Right kidney (tissue), 9 donors: ENCODE data around the gene HOXC12.

ENCODE experiments used
- DNase-seq: peaks from one replicate; pipeline ENCODE4 v3.0.0-alpha.2; 2016
- long read RNA-seq, 8 donors: transcript quantifications; one replicate each; lab custom pipeline, GENCODE V29; 2026

The HOXC12 gene, protein sequence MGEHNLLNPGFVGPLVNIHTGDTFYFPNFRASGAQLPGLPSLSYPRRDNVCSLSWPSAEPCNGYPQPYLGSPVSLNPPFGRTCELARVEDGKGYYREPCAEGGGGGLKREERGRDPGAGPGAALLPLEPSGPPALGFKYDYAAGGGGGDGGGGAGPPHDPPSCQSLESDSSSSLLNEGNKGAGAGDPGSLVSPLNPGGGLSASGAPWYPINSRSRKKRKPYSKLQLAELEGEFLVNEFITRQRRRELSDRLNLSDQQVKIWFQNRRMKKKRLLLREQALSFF
- long read RNA-seq, donor 1 = 0 reads
- long read RNA-seq, donor 2 = 0 reads
- long read RNA-seq, donor 3 = 0 reads
- long read RNA-seq, donor 4 = 0 reads
- long read RNA-seq, donor 5 = 0 reads
- long read RNA-seq, donor 6 = 0 reads
- long read RNA-seq, donor 7 = 0 reads
- long read RNA-seq, donor 8 = 0 reads

DNA sequence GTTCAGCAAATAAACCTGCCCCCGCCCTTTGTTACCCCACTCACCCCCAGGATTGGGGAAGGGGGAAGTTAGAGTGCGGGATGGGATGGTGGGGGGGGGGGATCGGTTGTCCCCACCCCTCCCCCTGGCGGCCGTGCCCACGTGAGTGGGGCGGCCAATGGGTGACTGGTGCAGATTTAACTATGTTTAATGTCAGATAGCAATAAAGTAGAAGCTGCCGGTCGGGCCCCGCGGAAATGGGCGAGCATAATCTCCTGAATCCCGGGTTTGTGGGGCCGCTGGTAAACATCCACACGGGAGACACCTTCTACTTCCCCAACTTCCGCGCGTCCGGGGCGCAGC lies at the start of gene HOXC12:
Gene HOXC12 (plus strand): TSS at position 210 of the 342 bp plus-strand sequence. CDS start 27 bp downstream, at position 237.
- DNase-seq = no peak

DNA sequence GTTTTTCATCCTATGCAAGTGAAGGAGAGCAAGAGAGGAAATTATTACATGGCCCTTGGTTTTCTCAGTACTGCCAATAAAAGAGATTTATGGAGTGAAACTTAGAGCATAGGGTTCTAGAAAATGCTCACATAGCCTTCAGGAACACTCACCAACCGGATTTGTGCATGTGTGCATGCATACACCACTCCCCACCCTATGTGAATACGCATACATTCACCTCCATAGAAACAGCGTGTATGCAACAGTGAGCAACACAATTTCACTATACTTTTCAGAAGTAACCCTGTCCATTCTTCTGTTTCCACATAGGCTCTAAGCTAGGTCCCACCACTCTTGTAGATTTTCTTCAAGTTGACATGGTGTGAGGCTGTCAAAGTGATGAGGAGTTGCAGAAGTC lies 47.6 kb upstream of the HOXC12 start:
- no peak for DNase-seq

DNA sequence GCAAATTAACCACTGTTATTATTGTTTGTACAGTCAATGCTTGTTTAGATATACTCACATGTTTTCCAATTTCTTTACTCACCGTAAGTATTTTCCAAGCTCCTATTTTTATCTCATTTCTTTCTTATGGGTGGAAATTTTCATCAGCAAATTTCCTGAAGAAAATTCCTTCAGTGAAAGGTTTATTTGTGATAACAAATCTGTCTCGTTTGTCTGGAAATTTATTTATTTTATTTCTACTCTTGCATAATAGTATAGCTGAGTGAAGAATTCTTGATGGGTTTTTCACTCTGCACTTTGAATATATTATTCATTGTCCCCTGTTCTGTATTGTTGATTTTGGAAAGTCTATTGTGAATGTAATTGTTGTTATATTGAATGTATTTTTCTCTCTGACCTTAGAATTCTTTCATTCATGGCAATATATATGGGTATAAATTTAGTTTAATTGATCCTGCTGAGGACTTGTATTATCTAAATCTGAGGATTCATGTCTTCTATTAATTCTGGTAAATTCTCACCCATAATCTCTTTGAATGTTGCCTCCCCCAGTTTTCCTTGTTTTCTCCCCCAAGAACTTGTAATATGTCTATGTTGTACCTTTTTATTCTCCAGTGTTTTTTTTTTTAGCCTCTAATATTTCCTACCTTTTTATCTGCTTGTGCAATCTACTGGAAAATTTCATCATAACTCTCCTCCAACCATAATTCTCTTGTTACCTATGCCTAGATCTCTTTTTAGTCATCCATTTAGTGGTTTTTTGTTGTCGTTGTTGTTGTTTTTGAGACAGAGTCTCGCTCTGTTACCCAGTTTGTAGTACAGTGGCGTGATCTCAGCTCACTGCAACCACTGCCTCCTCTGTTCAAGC lies 37.7 kb upstream of the HOXC12 start:
- no peak for DNase-seq

DNA sequence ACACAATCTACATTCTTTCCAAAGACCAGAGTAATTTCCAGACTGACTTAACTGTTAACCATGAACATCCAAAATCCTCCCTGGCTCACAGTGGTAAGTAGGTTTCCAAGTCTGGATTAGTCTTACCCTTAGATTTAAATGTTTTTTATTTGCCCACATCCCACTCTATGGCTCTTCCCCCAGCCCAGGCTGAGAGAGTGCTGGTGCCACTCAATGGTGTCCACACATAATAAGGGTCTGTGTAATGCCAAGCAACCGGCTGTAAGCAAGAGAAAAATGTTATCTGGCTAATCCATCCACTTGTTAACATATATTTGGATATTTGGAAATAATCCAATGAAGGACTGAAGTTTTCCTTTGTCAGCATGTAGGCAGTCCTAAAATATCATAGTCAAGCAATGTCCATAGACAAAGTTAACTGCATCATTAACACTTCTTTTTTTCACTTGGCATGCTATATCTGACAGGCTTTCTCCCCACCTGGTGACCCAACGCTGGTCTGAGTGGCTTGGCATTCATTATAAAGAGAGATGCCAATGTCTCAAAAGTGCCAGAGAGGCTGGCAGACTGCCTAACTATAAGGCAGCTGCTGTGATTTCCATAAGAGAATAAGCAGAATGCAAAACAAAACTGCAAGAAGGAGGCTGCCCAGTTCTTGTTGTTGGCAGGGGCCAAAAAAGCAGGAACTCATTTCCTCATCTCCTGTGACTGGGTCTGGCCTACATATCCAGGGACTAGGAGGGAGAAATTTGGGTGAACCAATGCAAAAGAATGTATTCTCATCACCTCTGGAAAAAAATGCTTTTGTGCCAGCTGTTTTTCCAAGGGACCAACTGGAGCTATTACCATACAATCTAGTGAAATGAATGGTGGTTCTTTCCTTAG lies 29.9 kb upstream of the HOXC12 start:
- no peak for DNase-seq

DNA sequence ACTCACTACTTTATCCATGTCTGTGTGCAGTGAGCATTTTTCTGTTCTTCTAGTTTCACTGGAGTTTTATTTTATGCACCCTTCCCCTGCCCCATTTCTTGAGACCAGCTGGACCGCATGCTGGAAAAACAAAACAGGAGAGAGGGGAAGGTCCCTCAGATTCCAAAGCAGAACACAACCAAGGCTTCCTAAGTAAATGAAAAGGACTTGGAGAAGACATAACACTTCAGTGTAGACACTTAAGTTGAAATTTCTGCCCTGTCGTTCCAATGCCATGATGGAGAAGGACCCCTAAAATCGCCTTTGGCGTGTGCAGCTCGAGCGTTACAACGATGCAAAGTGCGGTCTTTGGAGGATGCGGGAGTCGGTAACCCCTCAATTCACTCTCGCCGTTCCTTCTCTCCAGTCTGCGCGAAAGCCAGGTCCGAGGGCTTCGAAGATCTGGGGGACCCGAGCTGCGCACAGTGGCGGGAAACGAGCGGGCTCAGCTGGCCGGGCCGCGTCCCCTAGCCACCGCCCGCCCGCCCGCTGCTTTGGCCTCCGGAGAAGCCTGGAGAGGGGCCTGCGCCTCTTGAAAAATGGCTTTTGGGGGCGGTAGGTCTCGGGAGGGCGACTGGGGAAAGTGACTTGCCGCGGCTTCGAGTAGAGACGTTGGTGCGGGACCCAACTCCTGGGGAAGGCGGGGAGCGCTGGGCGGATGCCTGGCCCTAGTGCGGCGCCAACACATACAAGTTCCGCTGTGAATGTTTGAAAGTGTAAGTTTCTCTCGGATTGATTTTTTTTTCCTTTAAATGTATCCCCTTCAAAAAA lies 27.3 kb upstream of the HOXC12 start:
- DNase-seq = peak; percentile 70

DNA sequence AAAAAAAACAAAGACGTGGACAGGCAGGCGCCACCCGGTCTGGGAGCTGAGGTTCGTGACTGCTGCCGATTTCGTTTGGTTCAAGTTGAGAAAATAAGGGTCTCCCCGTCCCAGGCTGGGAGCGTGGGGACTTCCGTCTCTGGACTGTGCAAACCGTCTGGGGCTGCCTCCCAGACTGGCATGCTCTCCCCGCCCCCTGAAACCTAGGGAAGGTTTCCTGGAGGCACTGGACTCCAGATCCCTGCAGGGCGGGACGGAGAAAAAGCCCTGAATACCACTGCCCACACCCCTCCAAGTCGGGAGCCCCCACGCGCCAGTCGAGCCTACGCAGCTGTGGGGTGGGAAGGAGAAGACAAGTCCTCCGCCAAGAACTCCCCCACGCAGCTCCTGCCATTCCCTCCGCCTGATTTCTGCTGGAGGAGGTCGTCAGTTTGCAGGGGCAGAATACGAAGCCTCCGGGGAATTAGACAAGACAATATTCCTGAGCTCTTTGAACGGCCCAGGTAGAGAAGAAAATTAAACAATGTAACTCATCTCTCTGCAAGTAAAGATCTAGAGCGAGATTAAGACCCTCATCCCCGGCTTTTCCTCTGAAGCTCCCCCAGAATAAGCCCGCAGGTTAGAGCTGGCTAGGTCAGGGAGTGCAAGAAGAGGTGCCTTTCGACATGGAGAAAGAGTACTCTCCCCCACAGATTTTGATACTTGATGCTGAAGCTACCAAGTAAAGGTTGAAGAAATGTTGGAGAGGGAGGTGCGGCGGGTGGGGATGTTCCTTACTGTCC lies 26.5 kb upstream of the HOXC12 start:
- peak; percentile 66 for DNase-seq

DNA sequence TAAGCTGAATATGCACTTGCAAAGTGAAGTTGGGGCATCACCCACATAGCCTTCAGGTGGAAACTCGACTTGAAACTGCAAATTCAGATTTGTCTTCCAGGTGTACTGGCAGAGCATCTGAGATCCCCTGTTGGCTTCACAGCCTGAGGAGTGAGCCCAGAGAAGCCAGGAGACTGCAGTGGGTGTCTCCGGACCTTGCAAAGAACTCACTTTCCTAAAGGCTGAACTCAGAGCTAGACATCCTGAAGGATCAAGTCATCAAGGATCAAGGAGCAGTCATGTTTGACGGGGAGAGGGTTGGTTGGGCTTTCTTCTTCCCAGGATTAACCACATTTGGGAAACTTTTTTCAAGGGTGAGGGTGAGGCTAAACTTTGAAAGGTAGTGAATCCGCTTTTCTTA lies 25.2 kb upstream of the HOXC12 start:
- DNase-seq = no peak

DNA sequence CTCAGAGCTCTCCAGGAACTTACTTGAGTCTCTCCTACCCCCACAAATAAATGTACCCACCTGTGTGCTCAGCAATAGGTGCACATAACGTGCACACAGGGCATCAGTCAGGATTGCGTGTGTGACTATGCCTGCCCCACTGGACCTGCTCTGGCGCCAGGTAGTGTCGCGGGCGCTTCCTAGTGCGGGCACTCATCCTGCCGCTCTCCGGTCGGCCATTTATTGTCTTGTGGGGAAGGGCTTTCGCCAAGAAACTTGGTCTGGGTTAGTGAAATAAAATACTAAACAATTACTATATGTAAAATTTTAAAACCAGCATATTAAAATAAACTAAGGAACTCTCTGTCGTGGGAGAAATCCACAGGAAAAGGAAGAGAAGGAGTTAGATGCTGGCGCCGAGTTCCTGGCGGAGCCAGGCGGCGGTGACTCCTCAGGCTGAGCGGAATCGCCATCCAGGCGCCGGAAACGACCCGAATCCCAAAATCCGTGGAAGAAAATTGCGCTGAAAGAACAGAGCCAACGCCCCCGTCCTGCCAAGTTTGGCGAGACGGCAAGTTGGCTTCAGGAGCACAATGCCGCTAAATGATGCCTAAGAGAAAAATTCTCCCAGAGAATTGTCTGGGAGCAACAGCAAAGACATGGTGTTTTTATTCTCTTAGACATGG lies 24.0 kb upstream of the HOXC12 start:
- peak; percentile 67 for DNase-seq

DNA sequence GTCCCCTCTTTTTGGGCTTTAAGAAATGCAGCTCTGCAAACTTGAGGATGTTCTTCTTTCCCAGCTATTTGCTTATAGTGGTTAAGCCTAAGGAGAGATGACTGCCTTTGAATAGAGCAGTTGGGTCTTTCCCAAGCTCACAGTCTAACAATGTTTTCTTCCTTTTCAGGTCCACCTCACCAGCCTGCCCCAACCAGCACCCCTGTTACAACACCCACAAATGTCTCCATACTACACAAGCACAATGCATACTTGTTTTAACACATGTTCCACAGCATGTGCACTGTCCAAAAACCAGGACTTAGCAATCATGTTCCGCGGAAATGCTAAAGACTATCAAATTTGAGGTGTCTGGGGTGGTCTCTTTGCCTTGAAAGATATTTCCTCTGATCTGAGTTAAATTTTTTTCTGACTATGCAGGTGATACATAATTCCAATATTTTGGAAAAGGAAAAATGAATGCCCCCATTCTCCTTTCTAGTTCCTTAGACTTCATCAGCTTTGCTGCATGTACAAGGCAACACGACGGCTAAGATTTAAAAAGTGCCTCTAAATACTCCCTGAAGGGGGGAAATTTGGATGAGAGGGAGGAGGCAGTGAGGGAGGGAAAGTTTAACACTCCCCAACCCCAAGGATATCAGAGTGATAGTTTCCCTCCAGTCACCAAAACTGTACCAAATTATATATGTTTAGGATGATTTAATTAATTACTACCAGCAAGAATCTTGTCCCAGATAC lies 22.7 kb upstream of the HOXC12 start:
- no peak for DNase-seq

DNA sequence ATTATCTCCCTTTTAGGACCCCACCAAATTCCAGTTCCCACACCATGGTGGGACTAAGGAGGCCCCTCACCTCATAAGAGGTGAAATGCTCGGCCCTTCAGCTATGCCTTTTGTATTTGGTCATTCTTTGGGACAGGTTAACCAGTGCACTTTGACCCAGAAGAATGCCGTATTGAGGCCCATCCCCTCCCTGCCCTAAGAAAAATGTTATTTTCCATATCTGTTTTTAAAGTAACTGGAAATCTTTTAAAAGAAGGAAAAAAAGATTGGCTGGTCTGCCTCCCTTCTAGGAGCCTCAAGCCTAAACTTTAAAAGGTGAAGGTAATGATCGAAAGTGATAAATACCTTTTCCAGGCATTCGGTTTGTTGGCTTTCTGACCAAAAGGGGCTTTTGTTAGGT lies 21.8 kb upstream of the HOXC12 start:
- DNase-seq = no peak

DNA sequence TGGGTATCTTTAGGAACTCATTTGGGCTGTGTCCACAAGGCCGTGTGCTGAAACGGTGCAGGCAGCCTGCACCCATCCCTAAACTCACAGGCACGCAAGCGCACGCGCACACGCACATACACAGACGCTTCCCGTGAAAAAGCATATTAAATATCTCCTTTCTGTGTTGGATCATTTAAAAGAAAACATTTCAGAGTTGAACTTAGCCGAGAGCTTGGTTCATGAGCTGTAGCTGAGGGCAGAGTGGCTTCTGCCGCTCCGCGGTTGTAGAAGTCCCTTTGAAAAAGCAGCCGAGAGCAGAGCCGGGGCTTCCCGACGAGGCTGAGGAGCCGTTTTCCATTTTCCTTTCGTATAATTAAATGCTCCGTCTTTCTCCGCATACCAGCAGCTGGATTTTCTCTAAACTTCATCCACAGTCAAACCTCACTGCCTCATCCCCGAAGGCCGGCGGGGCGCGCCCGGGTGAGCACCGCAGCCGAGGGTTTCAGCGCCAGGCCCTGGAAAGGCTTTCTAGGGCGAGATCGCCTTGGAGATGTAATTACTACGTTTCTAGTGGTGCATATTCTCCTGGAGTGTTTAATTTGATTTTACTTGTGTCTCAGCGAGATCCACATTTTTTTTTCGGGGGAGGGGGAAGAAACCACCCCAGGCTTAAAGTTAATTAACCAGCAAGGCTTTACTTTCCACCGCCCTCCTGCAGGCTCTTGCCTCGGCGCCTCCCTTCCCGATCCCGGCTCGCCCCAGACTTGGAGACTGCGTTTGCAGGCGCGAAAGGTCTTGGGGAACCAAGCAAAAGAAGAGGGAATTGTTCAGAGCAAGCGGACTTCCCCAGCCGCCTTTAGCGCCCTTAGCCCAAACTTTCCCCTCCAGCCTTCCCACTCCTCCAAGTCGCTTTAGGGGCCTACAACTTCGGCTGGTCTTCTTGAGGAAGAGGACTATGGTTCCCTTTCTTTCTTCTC lies 19.0 kb upstream of the HOXC12 start:
- DNase-seq = peak; percentile 85

DNA sequence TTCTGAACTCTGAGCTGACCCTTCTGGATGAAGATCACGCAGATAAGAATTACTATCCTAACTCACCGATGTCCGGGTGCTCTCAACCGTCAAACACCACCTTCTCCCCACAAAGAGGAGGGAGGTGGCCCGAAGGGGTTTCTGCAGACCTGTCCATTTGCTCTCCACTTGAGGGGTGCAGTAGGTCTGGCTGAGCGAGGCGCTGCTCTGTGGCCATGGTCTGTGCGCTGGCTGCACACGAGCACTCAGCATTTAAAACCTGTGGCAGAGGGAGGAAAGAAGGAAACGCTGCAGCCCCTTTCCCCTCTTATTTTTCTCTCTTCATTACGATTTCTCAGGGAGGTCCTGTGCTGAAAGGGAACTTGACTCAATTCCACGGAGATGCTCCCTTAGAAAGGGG lies 17.6 kb upstream of the HOXC12 start:
- DNase-seq = peak; percentile 51

DNA sequence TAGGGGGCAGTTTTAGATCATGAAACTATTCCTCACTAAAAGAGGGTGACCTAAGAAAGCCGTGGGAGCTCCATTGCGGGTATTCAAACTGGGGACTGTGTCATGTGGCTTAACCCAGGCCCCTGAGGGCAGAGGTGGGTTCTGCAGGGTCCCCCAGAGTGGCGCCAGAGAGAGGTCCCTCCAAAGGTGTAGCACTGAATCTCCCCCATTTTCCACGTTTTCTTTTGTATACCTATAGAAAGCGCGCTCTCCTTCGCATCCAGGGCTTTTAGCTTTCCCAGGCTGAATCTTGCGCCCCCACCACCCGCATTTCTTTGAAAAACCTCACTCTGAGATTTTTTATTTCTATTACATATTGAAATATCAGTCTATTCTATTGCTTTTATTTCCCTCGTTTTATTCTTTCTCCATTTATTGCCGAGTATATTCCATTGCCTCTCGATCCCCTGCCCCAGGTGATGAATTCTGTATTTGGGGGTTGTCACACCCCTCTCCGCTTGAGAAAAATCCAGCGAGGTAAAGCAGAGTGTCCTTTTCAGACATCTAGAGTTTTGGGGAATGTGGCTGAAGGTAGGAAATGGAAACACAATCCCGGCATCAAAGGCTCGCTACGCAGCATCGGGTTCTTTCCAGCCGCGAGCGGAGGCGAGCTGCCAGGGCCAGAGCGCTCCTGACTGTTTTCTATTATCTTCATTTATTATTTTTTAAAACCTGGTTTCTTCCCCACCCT lies 16.9 kb upstream of the HOXC12 start:
- no peak for DNase-seq

DNA sequence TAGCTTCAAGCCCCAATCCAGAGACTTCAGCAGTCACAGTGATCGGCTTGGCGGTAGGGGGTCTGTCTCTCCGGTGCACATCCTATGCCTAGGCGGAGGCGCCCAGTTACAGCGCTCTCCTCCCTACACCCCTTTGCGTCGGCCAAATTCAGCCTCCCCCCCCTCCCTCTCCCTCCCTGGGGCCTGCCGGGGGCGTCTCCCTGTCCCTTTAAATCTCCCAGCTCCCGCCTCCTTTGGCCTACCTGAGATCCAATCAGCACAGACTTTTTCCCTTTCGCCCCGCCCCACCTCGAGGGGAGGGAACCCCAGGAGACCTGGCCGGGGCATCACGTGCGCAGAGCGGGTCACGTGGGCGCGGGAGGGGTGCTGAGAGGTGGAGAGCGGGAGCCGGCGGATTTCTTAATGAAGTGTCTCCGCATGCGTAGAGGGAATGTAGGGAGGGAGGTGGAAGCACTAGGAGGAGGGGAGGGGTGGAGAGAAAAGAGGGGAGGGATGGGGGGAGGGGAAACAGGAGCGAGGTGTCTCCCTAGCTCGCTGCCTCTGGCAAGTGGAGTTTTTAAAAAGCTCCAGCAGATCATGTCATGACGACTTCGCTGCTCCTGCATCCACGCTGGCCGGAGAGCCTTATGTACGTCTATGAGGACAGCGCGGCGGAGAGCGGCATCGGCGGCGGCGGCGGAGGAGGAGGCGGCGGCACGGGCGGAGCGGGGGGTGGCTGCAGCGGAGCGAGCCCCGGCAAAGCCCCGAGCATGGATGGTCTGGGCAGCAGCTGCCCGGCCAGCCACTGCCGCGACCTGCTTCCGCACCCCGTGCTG lies 16.2 kb upstream of the HOXC12 start, which contains the start of gene HOXC13:
Gene HOXC13 (plus strand): TSS at position 506 of the 815 bp plus-strand sequence. CDS start 76 bp downstream, at position 582.
- DNase-seq = peak; percentile 75

DNA sequence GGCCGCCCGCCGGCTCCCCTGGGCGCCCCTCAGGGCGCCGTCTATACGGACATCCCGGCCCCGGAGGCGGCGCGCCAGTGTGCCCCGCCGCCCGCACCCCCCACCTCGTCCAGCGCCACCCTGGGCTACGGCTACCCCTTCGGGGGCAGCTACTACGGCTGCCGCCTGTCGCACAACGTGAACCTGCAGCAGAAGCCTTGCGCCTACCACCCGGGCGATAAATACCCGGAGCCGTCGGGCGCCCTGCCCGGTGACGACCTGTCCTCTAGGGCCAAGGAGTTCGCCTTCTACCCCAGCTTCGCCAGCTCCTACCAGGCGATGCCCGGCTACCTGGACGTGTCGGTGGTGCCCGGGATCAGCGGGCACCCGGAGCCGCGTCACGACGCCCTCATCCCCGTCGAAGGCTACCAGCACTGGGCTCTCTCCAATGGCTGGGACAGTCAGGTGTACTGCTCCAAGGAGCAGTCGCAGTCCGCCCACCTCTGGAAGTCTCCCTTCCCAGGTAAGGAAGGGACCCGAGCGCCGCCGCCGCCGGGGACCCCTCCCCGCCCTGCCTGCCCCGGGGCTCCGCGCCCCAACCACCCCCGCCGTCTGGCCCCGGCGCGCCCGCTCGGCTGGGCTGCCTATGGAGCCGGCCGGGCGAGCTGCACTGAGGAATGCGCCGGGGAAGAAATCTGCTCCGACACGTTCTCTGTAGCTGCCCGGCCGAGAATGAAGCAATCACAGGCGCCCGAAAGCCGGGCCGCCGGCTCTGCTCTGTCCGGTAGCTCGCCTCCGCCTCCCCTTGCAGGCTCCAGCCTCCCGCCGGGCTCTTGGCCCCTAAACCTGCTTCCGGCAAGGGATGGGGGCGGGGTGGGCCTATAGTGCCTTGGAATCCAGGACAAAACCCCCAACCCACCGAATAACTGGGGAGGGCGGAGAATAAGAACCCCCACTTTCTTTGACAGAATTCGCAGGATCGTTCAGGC lies 15.3 kb upstream of the HOXC12 start:
- peak; percentile 60 for DNase-seq
